Pulmonary artery endothelial cell (primary cell): Measurements from ENCODE around the gene RNASE8. TPM values are rescaled to one million over a fixed set of nuclear protein-coding genes. Genes with fewer than 3 reads are reported as not detected.
"Not testable (repeated sequence)": the region's sequence is repeated elsewhere in the genome, so short reads cannot be mapped to it uniquely, and the experiment has no call there.

Source experiments
- DNase-seq: peaks from one replicate; pipeline ENCODE4 v3.0.0-alpha.2; 2011; ENCODE audit warnings: low read depth, low spot score
- total RNA-seq: library from RNA; depleted of rRNA; stranded (reverse); fragments of >200 nt; gene quantifications from 2 replicates; pipeline ENCODE4 v1.2.3, GENCODE V29; 2014

The RNASE8 gene
- total RNA-seq, 1 donor from 2014 or later: not detected

DNA sequence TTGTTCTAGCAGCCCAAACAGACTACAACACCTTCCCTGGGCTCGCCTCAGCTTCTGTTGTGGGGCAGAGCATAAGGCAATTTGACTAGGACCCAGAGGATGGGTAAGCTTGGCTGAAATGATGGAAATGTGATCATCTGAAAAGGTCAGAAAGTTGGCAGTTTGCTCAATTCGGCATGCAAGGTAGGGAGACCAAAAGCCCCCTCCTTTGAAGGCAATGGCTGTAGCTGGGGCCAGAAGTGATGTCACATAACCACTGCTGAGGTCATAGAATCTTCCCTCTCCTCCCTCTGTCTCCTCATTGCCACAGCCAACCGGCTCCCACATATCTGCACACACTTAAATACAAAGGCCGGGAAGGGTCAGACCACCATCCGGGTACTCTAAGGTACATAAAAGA is 27.7 kb upstream of the RNASE8 start, which contains the start of gene TPPP2:
TPPP2 (plus strand) TSS at position 301 of the 400 bp plus-strand sequence. CDS start 365 bp downstream, outside the sequence.
- DNase-seq: no peak

DNA sequence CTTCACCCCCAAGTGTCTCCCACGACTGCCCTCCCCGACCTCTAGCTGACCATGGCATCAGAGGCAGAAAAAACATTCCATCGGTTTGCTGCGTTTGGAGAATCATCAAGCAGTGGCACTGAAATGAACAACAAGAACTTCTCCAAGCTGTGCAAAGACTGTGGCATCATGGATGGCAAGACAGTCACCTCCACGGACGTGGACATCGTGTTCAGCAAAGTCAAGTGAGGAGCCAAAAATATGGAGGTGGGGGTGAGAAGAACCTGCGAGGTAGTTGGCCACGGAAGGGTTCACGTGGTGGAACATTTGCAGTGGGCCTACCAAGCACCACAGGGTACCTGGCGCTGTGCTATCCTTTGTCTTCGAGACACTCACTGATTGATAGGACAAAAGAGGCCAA is 27.1 kb upstream of the RNASE8 start:
- no peak for DNase-seq

DNA sequence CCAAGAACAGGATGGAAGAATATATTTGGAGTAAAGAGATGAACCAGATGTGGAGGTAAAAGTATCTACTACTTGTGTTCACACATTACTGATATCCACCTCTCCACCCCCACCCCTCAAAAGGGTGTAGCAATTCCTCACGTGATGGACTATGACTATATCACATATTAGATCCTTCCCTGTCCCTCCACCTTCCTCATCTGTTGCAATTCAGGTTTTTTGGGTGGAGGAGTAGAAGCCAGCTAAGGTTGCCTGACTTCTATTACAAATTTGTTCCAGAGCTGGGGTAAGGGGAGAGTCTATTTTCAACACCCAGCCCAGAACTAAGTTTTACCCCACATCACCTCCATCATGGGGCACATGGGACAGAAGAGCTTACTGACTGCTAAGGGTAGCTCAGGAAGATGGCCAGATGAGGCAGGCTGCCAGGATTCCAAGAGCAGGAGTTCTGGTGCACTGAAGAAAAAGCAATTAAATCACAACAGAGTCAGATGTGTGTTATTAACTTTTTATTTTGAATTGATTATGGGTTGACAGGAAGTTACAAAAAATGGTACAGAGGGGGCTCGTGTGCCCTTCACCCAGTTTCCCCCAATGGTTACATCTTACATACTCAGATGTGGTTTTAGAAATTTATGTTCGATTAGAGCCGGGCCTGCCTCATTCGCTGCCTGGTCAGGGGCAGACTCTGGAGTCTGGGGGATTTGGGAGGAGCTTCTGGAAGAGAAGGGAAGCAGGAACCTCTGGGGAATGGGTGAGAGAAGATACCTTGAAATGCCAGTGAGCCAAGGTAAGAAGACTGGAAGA is 25.1 kb upstream of the RNASE8 start:
- no peak for DNase-seq

DNA sequence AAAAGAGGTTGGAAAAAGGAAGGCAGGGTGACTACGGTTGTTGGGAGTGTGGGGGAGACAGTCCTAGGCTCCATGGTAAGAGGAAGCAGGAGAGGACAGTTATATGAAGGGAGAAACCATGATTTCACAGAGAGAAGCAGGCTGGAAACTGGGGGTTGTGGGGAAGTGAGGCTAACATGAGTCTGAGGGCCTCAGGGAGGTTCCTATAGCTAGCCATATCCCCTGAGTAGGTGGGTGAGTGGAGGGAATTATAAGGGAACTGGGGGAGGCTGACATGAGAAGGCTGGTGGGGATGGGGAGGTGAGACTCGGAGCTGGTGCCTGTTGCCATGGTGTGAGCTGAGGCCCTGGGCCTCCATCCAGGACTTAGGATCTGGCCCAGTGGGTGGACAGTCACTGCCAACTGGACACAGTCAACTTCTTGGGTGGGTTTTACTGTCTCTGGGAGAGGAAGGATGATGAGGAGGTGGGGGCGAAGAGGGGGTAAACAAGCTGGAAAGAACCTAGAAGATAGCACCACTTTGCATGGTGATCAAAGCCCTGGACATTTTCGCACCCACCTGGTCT is 24.4 kb upstream of the RNASE8 start:
- DNase-seq: no peak

DNA sequence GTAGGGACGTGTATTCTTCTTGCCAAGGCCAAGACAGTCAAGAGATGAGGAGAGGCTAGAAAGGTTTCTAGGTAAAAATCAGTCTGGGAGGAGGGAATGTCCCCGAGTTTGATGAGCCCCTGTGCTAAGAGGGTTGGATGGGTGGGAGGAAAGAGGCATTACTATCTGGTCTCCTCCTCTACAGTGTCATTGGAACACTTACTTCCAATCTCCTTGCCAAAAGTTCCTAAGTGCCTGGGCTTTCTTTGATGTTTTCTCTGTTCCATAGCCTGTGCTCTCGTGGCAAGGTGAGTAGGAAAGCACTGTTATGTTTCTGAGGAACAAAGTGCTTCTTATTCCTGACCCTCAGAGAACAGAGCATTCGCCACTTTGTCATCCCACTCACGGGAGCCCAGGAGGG is 22.9 kb upstream of the RNASE8 start, which contains the start of gene RNASE13:
RNASE13 (minus strand) TSS at position 101 of the 400 bp plus-strand sequence. CDS start 519 bp downstream, outside the sequence.
- DNase-seq: no peak

DNA sequence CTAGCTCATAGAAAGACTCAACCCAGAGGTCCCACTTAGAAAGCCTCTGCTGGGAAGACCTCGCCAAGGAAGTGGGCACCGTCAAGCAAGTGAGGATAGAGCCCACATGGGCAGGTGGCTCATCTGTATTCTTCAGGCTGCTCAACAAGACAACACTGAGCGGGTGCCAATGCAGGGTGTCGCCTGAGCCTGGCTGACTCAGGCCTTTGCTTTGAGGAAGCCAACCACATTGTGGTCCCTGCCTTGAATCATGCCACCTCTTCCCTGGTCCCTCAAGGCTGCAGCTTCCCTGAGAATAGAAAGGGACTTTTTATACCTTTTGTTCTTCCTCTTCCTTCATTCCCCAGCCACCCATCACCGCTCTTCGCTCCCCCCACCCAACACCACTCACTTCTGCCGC is 20.9 kb upstream of the RNASE8 start:
- no peak for DNase-seq

DNA sequence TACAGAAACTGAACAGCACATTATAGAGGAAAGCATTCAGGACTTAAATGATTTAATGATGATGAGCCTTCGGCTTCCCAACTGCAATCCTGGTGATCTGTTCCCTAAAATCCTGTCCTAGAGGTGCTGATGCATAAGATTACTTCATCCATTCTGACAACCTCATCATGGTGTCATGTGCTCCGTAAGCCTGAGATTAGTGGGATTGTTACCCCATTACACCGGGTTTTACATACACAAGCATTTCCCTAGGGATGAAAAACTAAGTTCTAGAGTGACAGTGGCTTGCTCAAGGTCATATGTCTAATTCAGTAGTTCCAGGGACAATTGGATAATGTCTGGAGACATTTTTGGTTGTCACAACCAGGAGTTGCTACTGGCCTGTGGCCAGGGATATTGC is 20.5 kb upstream of the RNASE8 start:
- DNase-seq: no peak

DNA sequence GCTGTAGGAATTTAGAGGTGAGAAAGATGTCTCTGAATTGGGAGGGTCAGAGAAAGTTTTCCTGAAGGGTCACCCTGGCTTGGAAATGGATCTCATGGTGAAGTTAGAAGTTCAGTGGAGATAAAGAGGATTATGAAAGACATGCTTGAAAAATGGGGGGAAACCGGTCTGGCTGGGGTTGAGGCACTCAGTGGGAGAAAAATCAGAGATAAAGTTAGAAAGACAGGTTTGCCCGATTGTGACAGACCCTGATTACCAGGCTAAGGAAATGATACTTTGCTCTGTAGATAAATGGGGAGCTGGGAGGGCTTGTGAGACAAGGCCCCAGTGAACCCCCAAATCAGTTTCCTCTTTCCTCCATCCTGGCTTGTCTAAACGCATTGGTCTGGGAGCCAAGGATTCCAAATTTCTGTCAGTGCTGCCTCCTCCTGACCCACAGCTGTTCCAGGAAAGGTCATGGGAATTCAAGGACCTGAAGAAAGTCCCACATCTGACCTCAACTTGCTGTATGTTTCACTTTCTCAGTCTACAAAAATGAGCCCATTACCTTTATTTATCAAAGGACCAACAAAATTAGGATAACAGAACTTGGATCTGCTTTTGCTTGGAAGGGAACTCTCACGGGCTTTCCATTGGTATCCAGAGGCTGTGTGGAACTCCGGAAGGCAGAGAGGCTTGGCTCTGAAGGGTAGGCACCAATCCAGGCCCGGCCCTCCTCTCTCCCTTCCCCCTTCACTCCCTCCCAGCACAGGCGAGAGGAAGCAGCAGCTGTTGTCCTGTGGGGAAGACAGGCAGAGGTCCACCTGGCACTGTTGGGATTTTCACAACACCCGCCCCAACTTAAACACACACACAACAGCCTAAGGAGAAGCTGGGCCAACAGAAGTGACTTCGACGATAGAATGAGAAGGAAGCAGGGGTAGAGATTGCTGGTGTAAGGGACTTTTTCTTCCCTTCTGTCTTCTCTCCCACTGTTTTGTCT is 18.9 kb upstream of the RNASE8 start:
- no peak for DNase-seq

DNA sequence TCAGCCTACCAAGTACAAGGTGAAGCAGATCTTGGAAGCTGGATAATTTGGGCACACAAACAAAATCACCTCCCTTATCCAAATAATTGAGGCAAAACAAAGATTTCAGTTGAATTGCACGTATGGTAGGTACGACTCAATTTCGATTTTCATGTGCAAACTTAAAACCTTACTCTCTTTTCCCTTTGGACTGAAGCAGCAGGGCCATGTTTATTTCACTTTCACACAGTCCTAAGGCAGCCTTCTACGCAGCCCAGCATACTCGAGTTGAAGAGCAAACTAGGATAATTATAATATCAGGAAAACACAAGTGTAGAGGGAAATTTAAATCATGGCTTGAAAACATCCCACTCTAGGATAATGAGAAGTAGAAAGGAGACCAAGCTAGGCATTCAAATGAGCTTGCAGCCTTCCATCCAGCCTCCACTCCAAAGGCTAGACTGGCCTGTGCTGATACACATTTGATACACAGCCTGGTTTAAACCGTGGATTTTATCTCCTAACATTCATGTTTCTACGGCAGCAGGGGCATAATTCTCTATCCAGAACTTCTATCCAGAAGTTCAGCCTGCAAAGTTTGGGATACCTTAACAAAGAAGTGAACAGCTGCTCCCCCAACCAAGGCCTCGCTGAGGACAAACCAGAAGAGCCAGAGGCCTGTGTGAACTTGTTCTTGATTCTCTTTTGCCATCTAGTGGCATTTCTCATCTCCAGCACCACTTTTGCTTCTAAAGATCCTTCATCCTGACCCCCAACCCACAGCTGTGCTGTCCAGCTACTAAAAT is 17.8 kb upstream of the RNASE8 start:
- no peak for DNase-seq

DNA sequence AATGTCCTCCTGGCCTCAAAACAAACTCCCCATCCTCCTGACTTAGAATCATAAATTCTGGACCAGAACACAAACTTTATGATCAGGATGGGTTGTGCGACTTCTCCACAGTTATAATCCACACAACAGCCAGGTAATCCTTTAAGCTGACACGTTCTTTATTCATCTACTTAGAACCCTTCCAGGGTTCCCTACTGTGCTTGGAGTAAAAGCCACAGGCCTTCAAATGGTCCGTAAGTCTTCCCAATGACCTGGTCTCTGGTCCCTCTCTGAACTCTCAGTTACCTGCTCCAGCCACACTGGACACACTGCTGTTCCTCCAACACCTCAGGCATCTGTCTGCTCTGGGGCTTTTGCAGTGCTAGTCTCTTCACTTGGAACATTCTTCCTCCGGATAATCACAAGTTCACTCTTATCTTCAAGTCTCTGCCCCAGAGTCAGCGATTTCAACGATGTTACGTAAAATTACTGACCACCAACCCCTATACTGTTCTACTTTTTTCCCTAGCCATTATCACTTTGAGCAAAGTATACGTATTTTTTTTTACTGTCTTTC is 17.2 kb upstream of the RNASE8 start:
- no peak for DNase-seq

DNA sequence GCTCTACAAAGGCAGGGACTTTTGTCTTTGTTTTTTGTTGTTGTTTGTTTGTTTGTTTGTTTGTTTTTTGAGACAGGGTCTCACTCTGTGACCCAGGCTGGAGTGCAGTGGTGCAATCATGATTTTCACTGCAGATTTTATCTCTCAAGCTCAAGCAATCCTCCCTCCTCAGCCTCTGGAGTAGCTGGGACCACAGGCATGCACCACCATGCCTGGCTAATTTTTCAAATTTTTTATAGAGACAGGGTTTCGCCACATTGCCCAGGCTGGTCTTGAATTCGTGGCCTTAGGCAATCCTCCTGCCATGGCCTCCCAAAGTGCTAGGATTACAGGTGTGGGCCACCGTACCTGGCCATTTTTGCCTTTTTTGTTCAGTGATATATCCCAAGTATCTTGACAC is 16.7 kb upstream of the RNASE8 start:
- not testable (repeated sequence) for DNase-seq

DNA sequence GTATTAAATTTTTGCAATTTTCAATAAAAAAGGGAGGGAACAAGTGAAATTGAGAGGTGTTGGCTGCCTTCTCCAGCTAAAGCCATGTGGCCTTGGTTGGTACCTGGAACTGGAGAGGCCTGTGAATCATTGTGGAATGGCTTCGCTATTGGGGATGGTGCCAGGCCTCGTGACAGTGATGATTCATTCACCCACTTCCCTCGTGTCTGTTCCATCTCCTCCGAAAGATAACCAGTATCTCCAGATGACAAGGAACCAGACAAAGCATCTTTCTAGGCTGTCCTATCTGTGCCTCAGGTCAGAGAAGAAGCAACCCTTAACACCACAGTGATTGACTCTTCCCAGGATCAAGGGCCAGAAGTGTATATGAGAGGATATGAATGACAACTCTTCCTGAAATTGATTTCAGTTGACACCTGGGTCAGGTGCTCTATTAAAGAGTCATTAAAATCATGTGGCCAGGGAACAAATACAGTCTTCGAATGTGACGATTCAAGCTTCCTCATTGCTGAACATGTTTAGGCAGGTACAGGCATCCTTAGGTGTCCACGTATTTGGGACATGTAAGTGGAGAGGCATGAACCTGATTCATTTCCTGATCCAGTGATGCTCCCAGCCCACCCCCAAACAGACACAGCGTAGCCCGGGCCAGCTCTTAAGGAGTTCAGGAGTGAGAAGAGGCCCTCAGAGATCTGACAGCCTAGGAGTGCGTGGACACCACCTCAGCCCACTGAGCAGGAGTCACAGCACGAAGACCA is 15.8 kb upstream of the RNASE8 start, which contains the start of gene RNASE7:
RNASE7 (plus strand) TSS at position 687 of the 758 bp plus-strand sequence. CDS start 631 bp downstream, outside the sequence.
- DNase-seq: no peak

DNA sequence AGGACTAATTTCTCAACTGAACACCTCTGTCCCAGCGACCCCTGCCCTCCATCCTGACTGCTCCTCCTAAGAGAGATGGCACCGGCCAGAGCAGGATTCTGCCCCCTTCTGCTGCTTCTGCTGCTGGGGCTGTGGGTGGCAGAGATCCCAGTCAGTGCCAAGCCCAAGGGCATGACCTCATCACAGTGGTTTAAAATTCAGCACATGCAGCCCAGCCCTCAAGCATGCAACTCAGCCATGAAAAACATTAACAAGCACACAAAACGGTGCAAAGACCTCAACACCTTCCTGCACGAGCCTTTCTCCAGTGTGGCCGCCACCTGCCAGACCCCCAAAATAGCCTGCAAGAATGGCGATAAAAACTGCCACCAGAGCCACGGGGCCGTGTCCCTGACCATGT is 14.7 kb upstream of the RNASE8 start:
- no peak for DNase-seq

DNA sequence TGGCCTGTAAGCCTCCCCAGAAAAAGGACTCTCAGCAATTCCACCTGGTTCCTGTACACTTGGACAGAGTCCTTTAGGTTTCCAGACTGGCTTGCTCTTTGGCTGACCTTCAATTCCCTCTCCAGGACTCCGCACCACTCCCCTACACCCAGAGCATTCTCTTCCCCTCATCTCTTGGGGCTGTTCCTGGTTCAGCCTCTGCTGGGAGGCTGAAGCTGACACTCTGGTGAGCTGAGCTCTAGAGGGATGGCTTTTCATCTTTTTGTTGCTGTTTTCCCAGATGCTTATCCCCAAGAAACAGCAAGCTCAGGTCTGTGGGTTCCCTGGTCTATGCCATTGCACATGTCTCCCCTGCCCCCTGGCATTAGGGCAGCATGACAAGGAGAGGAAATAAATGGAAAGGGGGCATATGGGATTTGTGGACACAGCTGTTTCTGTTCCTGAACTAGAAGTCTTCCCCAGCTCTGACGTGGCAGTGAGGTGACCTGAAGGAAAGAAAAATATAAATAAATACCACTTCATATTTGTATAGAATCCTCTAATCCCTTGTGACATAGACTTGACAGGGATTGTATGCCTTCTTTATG is 14.1 kb upstream of the RNASE8 start:
- no peak for DNase-seq

DNA sequence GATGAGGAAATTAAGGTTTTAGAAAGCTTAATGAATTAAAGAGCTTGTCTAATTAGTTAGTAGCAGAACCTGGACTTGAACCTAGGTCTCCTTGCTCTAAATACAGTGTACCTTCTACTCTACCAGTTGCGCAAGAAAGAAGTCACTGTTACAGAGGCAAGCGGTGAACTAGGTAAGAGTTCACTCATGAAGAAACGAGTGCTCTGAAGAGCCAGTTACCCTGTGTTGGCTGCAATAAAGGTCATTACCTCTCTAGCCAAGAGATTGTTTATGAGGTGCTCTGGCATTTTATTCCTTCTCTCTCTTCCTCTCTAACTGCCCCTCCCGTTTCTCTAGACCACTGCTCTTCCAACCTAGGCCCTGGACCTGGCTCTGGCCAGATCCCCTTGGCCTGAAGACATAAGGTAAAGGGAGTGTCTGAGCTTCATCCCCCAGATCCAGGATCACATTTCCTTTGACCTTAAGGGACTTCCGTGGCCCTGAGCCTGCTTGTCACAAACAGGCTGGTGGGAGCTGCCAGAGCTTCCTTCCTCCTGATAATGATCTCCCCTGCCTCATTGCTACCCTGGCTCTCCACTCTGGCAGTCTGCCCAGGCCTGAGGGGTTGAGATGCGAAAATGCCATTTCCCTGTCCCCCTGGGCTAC is 13.5 kb upstream of the RNASE8 start:
- no peak for DNase-seq

DNA sequence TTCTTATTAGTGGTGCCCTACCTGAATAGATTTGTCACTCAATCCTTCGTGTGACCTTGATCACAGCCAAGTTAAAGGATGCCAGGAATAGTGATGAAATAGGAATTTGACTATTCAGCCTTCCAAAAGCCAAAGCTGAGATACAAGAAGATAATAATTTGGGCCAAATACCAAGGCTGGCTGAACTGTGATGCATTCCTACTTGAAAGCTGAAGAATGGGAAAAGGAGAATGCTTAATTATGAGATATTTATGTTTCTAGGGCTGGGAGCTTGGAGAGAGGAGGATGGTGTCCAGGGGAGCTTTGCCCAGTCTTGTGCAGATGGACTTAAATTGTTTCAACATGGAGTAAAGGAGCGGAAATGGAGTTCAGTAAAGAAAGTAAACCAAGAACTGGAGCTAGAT is 10.2 kb upstream of the RNASE8 start:
- DNase-seq: no peak

DNA sequence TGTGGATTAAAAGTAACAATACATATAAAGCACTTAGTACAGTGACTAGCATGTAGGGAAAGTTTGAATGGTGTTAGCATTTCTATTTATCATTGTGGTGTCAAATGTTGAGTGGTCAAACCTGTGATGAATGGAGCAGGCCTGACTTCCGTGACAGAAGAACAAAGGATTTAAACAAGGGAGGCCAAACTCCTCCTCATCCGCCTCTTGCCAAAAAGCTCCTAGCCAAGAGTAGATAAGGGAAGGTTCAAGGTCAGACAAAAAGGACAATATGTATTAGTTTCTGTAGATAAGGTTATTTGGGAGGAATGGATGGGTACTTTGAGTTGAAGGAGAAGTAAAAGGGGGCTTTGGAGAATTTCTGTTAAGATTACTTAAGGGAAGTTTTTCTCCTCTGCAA is 9.0 kb upstream of the RNASE8 start:
- no peak for DNase-seq

DNA sequence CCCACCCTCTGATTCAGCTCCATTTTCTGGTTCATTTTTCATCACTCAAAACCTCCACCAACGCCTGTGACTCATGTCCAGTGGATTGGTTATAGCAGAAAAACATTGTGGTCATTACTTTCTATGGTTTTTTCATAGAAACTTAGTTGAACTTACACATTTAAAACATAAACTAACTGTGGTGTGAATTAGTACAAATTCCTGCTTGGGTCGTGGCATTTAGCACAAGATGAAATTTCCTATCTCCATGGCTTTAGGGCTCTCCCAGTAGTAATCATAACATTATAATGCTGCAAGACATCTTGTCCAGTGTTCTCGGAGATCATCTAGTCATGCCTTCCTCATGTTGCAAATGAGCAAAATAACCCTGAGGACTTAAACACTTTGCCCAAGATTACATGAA is 8.3 kb upstream of the RNASE8 start:
- no peak for DNase-seq

DNA sequence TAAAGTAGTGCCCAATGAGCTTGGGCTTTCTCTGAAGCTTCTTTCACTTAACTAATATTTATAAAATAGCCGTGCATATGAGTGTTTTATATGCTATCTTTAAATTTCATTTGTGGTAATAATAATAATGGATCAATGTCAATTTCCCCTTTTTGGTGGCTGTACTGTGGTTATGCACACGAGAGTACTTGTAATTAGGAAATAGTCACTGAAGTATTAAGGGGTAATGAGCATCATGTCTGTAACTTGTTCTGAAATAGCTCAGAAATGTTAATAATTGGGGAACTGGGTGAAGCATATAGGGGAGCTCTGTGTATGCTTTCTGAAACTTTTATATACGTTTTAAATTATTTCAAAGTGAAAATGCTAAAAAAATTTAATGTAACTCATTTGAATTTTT is 7.0 kb upstream of the RNASE8 start:
- no peak for DNase-seq
